Stimulated activated CD4-positive, alpha-beta T cell treated with anti-CD3 and anti-CD28 coated beads, Interleukin-2, amount 100 ng/mL, for 4 hours (primary cell): Measurements from ENCODE around the gene TBC1D19.

Source experiments
- DNase-seq: peaks from one replicate; pipeline ENCODE4 v3.0.0-alpha.2; 2020; ENCODE audit warnings: low read depth

TBC1D19 gene

DNA sequence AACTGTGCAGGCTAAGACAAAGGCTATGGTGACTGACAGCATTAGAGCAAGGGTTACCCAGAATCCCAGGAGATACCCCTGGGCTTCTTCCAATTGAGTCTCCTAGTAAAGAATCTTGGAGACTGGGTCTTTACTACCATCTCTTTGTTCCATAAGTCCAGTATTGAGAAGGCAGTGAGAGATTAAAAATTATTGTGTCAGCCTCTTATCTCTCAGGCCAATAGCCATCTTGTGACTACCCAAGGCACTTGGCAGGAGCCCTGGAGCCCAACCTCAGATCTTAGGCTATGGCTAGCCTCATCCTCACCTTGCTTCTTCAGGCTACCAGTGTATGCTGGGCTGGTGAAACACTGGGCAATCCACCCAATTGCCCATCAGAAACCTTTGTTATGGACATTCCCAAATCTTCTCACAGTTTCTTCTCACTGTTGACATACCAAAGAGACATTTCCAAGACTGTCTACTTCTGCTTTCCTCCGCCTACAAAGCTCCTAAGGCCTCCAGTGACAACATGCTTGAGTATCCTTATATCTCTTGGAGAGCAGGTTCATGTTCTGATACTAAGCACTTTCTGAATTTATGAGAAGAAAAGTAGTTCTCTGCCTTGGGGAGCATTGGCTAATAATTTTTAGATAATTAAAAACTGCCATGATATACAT is 200.5 kb downstream of the TBC1D19 start:
- no peak for DNase-seq

DNA sequence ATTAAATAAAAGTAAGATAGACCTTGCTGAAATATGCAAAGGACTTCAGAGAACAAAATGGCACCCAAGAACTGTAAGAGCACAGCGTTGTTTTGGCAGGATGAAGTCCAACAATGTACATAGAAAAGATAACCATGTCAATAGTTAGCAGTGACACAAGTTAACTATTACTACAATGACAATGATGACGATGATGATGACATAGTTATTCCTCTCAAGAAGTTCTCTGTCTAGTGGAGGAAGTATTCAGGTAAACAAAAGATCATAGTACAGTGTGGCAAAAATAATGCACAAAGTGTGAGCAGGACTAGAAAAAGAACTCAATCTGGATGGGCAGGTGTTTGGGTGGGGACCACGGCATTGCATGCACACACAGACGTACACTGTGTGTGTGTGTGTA is 201.4 kb downstream of the TBC1D19 start:
- no peak for DNase-seq

DNA sequence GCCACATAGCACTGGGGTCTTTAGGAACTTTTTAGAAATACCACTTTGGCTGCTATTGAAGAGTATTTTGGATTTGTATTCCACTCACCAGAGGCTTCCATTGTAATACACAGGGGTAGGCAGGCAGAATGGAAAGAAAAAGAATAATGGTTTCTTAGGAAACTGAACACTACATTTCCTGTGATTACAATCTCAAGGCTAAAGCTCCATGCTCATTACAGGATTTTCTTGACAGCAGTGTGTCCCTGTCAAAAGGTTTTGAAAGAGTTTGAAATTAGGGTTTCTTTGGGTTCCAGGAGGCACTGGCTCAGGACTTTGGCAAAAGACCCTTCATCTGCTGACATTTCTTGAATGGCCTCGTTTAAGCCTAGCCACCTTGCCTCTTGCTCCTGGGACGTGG is 201.9 kb downstream of the TBC1D19 start:
- DNase-seq = no peak

DNA sequence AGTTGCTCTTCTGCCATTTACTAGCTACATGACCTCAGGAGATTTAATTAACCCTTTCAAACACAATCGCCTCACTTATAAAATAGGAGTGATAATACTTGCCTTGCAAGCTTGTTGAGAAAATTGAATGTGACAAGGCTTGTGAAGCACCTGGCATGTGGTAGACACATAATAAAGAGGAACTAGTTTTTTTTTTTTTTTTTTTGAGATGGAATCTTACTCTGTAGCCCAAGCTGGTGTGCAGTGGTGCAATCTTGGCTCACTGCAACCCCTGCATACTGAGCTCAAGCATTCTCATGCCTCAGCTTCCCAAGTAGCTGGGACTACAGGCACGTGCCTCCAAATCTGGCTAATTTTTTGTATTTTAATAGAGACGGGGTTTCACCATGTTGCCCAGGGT is 203.0 kb downstream of the TBC1D19 start:
- DNase-seq = no peak

DNA sequence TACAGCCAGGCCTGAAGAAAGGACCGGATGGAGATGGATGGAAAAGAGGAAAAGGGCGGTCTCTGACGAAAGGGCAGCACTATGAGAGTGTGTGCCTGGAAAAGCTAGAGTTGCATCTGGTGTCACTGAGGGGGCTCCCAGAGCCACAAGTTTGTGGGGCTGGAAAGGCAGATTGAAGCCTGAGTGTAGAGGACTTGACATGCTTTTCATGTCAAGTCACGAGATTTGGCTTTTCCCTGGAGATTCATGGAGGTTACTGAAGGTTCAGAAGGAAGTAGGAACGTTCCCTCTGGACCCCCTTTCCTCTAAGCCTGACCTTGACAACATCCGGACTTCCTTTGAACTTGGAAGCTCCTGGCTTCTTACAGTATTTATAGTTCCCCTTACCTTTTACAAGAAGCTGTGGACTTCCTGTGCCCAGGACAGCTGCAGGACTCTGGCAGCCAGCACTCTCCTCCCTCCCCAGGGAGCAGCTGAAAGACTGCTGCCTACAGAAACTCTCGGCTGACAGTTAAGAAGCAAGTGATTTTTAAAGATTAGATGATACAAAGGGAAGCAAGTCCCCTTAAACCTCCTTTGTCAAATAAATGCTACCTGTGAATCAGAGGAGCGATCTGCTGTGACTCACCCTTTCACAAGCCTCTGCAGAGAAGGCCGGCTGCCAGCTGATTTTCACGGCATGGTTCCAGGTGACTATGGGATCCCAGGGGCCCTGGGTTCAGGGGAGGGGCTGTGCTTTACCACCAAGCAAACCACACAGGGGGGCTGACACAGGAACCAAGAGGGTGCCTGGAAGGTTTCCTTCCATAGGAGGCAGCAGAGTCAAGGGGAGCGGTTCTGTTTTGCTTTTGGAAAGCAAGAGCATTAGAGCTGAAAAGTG is 203.8 kb downstream of the TBC1D19 start:
- DNase-seq = peak; percentile 4

DNA sequence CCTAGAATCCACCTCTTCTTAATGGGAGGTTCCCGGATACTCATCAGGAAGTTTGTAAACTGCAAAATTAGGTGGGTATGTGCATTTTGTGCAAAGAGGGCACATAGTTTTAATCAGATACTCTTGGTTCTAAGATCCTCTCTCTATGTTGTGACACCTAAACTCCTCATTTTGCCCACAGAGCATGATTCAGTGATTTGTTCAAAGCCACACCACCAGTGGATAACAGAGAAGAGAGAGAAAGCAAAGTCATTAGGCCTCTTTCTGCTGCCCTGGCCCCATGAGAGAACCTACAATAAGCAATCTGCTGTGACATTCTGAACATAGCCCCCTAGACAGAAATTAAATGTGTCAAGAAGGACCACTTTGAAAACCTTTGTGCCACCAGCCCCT is 204.5 kb downstream of the TBC1D19 start:
- DNase-seq = no peak

DNA sequence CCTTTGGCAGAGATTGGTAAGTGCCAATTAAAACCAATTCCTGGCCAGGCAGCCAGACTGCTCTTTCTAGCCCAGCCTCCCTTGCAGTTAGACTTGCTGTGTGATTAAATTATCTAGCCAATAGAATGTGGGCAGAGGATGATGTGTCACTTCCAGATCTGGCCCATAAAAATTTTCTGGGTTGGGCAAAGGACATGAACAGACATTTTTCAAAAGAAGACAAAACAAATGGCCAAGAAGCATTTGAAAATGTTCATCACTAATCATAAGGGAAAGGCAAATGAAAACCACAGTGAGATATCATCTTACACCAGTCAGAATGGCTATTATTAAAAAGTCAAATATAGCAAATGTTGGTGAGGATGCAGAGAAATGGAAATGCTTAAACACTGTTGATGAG is 205.3 kb downstream of the TBC1D19 start:
- no peak for DNase-seq

DNA sequence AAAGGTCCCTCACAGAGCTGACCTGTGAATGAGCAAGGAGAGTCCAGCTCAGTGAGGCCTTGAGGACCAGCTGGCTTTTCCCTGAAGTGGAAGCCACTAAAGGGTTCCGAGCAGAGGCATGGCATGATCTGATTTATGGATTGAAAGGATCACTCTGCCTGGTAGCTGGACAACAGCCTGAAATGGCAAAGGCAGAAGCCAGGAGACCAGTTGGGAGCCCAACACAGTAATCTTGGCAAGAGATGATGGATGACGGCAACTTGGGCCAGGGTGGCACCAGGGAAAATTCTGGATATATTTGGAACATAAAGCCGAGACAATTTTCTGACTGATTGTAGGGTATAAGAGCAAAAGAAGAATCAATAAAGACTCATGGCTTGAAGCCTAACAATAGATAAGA is 207.5 kb downstream of the TBC1D19 start:
- DNase-seq = no peak

DNA sequence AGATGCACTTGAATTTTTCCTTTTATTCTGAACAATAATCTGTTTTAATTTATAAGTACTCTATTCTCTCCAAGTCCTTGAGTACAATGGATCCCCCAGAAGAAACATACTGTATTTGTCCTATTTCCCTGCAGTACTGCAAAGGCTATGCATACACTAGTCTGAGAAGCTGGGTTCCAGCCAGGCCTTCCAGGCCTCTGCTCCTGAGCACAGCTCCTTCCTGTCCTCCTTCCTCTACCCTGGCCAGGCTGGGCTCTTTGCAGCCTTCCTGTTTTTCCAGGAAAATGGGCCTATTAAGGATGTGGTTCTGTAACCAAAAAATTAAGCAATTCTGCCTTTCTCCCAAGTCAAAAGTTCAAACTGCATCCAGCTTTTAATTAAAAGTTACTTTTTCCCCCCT is 208.8 kb downstream of the TBC1D19 start:
- no peak for DNase-seq

DNA sequence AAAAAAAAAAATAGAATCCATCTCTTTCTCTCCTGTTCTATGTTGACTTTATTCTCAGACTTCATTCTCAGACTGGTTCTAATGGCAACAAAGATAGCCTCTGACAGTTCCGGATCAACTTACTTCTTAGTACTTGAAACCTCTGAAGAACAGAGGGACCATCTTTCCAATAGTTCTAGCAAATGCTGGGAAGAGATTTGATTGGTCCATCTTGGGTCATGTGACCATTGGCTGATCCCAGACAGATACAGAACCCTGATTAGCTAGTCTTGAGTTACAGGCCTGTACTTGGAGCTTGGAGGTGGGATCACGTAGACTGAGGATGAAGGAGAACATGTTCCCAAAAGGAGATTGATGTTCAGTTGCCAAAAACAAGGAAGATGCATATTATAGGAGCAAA is 209.9 kb downstream of the TBC1D19 start:
- DNase-seq = no peak

DNA sequence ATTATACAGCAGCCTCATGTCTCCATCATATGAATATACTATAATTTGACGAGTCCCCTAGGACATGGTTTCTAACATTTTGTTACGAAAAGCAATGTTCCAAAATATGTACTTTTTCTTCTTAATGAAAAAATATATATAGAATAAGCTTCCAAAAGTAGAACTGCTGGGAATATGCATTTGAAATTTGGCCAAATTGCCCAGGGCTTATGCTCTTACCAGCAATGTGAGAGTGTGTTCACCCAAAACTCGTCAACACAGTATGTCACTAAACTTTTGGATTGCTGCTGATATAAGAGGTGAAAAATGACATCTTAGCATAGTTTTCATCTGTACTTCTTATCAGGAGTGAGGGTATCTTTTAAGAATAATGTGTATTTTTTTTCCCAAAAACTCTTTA is 212.2 kb downstream of the TBC1D19 start:
- DNase-seq = no peak

DNA sequence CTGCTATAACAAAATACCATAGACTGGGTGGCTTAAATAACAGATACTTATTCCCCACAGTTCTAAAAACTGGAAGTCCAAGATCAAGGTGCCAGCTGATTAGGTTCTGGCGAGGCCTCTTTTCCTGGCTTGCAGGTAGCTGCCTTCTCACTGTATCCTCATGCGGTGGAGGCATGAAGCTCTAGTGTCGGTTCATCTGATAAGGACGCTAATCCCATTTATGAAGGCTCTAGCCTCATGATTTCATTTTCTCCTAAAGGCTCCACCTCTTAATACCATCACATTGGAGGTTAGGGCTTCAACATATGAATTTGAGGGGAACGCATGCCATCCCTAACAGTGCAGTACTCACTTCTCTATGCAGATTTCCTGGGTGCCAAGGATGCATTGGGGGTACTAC is 218.9 kb downstream of the TBC1D19 start:
- DNase-seq = no peak

DNA sequence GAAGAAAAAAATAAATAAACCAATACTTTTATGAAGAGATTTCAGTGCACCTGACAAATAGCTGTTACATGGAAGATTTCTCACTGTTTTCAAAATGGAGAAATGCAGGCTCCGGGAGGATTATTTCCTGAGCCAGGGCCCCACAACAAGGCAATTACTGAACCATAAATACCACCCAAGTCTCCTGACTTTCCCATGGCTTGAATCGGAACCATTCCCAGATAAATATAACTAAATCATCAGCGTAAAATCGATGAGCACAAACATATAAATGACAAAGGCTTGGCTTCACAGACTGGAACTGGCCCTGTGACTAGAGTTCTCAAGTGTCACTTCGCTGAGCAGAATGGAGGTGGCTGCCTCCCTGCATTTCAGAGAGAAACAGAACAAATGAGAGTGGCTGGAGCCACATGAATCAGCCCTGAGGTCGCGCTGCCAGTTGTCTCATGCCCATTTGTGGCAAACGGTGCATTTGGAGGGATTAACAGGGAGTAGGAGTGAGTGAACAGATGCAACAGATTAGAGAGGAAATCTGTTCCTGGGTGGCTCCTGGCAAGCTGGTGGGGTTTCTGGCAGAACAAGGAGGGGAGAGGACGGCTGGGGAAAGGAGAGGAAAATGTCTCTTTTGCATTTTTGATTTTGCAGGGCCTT is 219.5 kb downstream of the TBC1D19 start:
- no peak for DNase-seq

DNA sequence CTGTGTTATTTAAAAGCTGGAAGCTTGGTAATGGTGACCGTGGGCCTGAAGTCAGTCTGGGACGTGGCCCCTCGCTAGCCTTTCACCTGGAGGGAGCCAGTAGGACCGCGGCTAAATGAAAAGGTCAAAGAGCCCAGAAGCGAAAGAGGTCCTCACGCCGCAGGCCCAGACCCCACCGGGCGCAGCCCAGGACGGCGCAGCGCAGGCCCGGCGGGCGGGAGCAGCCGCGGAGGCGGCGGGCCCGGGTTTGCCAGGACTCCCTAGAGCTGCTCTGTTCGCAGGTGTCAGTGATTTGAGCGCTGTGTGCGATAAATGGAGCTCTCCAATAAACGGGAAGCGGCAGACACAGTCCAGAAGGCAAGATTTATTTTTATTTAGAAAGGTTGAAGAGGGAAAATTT is 220.6 kb downstream of the TBC1D19 start:
- DNase-seq = no peak

DNA sequence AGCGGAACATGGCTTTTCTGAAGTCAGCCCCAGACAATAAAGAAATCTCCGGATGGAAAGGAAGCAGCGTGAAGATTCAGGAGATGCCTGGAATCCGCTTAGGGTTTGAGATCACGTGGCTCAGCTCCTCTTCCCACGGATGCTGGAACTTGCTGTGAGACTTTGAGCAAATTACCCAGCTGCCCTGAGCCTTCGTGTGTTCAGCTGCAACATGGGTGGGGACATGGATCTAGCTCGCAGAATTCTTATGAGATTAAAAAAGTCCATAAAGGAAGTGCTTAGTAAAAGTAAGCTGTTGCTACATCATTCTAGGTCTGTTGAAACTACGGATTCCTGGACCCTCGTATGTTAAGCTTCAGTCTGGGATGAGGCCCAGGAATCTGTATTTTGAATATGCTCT is 221.0 kb downstream of the TBC1D19 start:
- DNase-seq = no peak
